Measurements from ENCODE around the gene GNMT. TPM values are rescaled to one million over a fixed set of nuclear protein-coding genes. Genes with fewer than 3 reads are reported as not detected.

Gene GNMT
- total and polyA plus RNA-seq, 2 of the 8 experiments (the other 6 are each of a cell fraction or from before 2014, with no cell fraction given), result 1.8 to 3.4 TPM

DNA sequence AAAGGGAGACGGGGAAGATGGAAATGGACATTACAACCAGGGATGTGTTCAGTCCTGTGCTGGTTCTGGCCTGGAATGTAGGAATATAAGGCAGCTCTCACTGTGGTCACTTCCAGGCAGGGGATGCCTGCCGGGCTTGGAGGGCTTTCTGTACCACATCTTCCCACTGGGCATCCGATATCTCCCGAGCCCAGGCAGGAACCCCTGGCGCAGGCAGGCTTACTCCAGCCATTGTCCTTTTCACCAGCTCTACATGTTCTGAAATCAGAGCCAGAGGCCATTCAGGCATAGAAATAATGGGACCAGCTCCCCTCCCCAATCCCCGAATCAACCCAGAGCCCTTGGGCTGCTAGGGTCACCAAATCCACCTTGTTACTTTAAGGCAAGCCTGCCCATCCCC lies 51.8 kb downstream of the GNMT start:
- Histone ChIP-seq H3K79me2 (ENCODE audit: control insufficient read depth in 1 of 2, insufficient read depth in 2 of 2, low read length in 2 of 2) (peaks cover 3 to 42% of the 10 kb centered on the region in 2 experiments; a peak in 2 of 4 replicates), H2BK20ac (ENCODE audit: low read length) (no peak overlapping the region), H3K27ac (ENCODE audit: low read depth, low read length) (no peak overlapping the region)

More for the DNA sequence above, 51.8 kb downstream of the GNMT start:
- H4K8ac ChIP-seq (ENCODE audit: extremely low read depth, insufficient read depth, low read length), result no peak overlapping the region
- ChIA-PET POLR2A (ENCODE audit: partially characterized antibody) (interaction anchor here (1.0 to 27.9 kb wide), 8 partner anchors 10 to 163 kb away, joined by 3 to 584 read pairs (median 12); partner anchors contain the start of genes CNPY3, CUL7 and PEX6), CTCF (ENCODE audit: partially characterized antibody) (interaction anchor here (0.6 to 2.1 kb wide), 13 partner anchors 8 to 1254 kb away, joined by 3 to 8 read pairs (median 3); partner anchors contain the start of gene RRP36)
- no peak overlapping the region for H2BK12ac ChIP-seq (ENCODE audit: low read depth, low read length)
- peaks cover 0 to 9% (median 4%) of the 10 kb centered on the region in 4 experiments; a peak in 6 of 7 replicates for H3K4me1 ChIP-seq (replicated peaks in 1 of 4; ENCODE audit: control insufficient read depth in 3 of 4, insufficient read depth in 4 of 4, low read length in 3 of 4)
- no peak overlapping the region for H3K23ac ChIP-seq (ENCODE audit: insufficient read length)
- no peak overlapping the region for H3K4ac ChIP-seq (replicated peaks; ENCODE audit: insufficient read length, low read depth, low read length)
- H3K36me3 ChIP-seq (ENCODE audit: control insufficient read depth in 2 of 4, insufficient read depth in 4 of 4, low read length in 3 of 4), result peaks cover 18 to 46% (median 36%) of the 10 kb centered on the region in 4 experiments
- H4K20me1 ChIP-seq (replicated peaks in 1 of 2; ENCODE audit: control insufficient read depth in 1 of 2, insufficient read depth in 2 of 2, low read length in 2 of 2), result peaks cover 0 to 8% of the 10 kb centered on the region in 2 experiments
- H2AFZ ChIP-seq (ENCODE audit: low read length), result no peak overlapping the region
- H3K79me1 ChIP-seq (ENCODE audit: low read depth, low read length), result peaks cover 8% of the 10 kb centered on the region
- FAIRE-seq, result no peak
- H2AK5ac ChIP-seq (ENCODE audit: low read depth, low read length), result no peak overlapping the region
- H2BK15ac ChIP-seq (ENCODE audit: low read length), result no peak overlapping the region
- no peak for DNase-seq (ENCODE audit: low read depth in 1 of 2, low spot score in 2 of 2)
- H3K18ac ChIP-seq (ENCODE audit: extremely low read depth, low read length), result no peak overlapping the region
- no peak overlapping the region for H4K91ac ChIP-seq (replicated peaks; ENCODE audit: insufficient read length, low read length)
- 94% methylated on average over 6 of the region's 6 CpGs; no CpG with 5 or more reads in 1 of the 2 experiments for WGBS, 2 experiments (ENCODE audit: extremely low coverage in 1 of 2, insufficient coverage in 1 of 2, insufficient read length in 1 of 2, insufficient replicate concordance in 2 of 2, low coverage in 1 of 2, low lambda C conversion rate in 2 of 2, missing lambda C conversion rate in 1 of 2)
- H4K5ac ChIP-seq (ENCODE audit: insufficient read length, low read depth, low read length), result no peak overlapping the region
- peak overlapping the region; percentile 89 to 95; a peak in 3 of 4 replicates for H3K4me2 ChIP-seq (ENCODE audit: insufficient read depth in 1 of 2, low read depth in 2 of 2, low read length in 2 of 2)
- H2BK120ac ChIP-seq (replicated peaks; ENCODE audit: low read depth, low read length), result no peak overlapping the region
- no peak overlapping the region for H2BK5ac ChIP-seq (ENCODE audit: low read depth, low read length)
- H3K56ac ChIP-seq (replicated peaks; ENCODE audit: insufficient read length, low read depth, low read length), result no peak overlapping the region
- TF ChIP-seq RNF2 (IDR thresholded peaks at IDR 0.05; ENCODE audit: borderline replicate concordance, low read depth, low read length, missing control alignments, poor library complexity, severe bottlenecking) (no peak), POLR2A (IDR thresholded peaks at IDR 0.05; ENCODE audit: control extremely low read depth in 1 of 2, low read depth in 2 of 2, low read length in 2 of 2) (0 out of 3 replicates have a peak, but pooled peaks of 1 of the 2 experiments have one; percentile 29)
- peak overlapping the region in 2 of 4 experiments; percentile 85 to 87; a peak in 4 of 8 replicates for H3K4me3 ChIP-seq (ENCODE audit: extremely low read depth in 1 of 4, insufficient read depth in 2 of 4, low read depth in 3 of 4, low read length in 4 of 4)
- no peak overlapping the region; a peak in 2 of 7 replicates for H3K9ac ChIP-seq (replicated peaks in 1 of 4; ENCODE audit: extremely low read depth in 1 of 4, low read depth in 3 of 4, low read length in 3 of 4)
- H3K23me2 ChIP-seq (ENCODE audit: low read depth, low read length), result peaks cover 7% of the 10 kb centered on the region
- no peaks in the 10 kb centered on the region for H3K9me3 ChIP-seq (ENCODE audit: insufficient read depth in 2 of 2, low read depth in 1 of 2, low read length in 1 of 2)
- H3K27me3 ChIP-seq (replicated peaks in 1 of 4; ENCODE audit: control insufficient read depth in 3 of 4, extremely low read depth in 1 of 4, insufficient read depth in 3 of 4, low read length in 3 of 4), result no peaks in the 10 kb centered on the region
- no peak overlapping the region for H3K14ac ChIP-seq (ENCODE audit: insufficient read length)

Measured in H1 (cell line).